Smooth muscle cell (in vitro differentiated cells): ENCODE data around the gene CTAGE1. TPM values are rescaled to one million over a fixed set of nuclear protein-coding genes. Genes with fewer than 3 reads are reported as not detected.

Experiments used
- DNase-seq: peaks from one replicate; lab custom pipeline; 2025; ENCODE audit not compliant: unreplicated experiment; lab: John Stamatoyannopoulos, UW
- H2AFZ ChIP-seq: fragments of 200-600 bp; sonication (generic); 2 replicates; pipeline ENCODE4 v1.6.0; 2016; ENCODE audit warnings: antibody characterized with exemption, low read depth, mild to moderate bottlenecking
- H3F3A ChIP-seq: fragments of 200-600 bp; sonication (generic); 2 replicates; pipeline ENCODE4 v1.6.0; 2017; ENCODE audit warnings: antibody characterized with exemption, low read depth
- H3K27ac ChIP-seq: fragments of 200-600 bp; sonication (generic); 2 replicates; pipeline ENCODE4 v1.5.1; 2016; ENCODE audit warnings: low read depth, mild to moderate bottlenecking
- H3K27me3 ChIP-seq: fragments of 200-600 bp; sonication (generic); 2 replicates; pipeline ENCODE4 v1.6.1; 2016; ENCODE audit warnings: low read depth, mild to moderate bottlenecking
- H3K36me3 ChIP-seq: fragments of 200-600 bp; sonication (generic); 2 replicates; pipeline ENCODE4 v1.5.1; 2016; ENCODE audit warnings: low read depth
- H3K4me1 ChIP-seq: fragments of 200-600 bp; sonication (generic); 2 replicates; pipeline ENCODE4 v1.5.1; 2016; ENCODE audit warnings: low read depth
- H3K4me2 ChIP-seq: fragments of 200-600 bp; sonication (generic); 2 replicates; pipeline ENCODE4 v1.6.0; 2016; ENCODE audit warnings: mild to moderate bottlenecking
- H3K4me3 ChIP-seq: fragments of 200-600 bp; sonication (generic); 2 replicates; pipeline ENCODE4 v1.5.1; 2016; ENCODE audit warnings: mild to moderate bottlenecking
- H3K79me2 ChIP-seq: fragments of 200-600 bp; sonication (generic); 2 replicates; pipeline ENCODE4 v1.6.0; 2016; ENCODE audit warnings: low read depth, mild to moderate bottlenecking
- H3K9ac ChIP-seq: fragments of 200-600 bp; sonication (generic); 2 replicates; pipeline ENCODE4 v1.6.0; 2016; ENCODE audit warnings: low read depth
- H3K9me3 ChIP-seq: fragments of 200-600 bp; sonication (generic); replicated peaks from 2 replicates; pipeline ENCODE4 v1.5.1; 2016; ENCODE audit warnings: low read depth
- H4K20me1 ChIP-seq: fragments of 200-600 bp; sonication (generic); 2 replicates; pipeline ENCODE4 v1.6.0; 2016; ENCODE audit warnings: low read depth
- WGBS: methylation state at CpG from one replicate; pipeline ENCODE4 v1.1.7; 2016; ENCODE audit warnings: low lambda C conversion rate; 5-methylcytosine and 5-hydroxymethylcytosine counted together
- polyA plus RNA-seq: library from polyadenylated mRNA; unstranded; fragments of >200 nt; fragmentation: Nextera tagmentation; extraction: Ambion mirVana; gene quantifications from 2 replicates; pipeline ENCODE4 v1.2.1, GENCODE V29; 2016
- total RNA-seq: library from RNA; depleted of rRNA; stranded (reverse); fragments of >200 nt; gene quantifications from 2 replicates; pipeline ENCODE4 v1.2.3, GENCODE V29; 2014
- TF ChIP-seq, protein P1 (sequence below): fragments of 200-600 bp; sonication (generic); IDR thresholded peaks from 2 replicates; pipeline ENCODE4 v1.5.1; 2017; ENCODE audit warnings: borderline replicate concordance, mild to moderate bottlenecking, antibody characterized with exemption; ENCODE audit not compliant: insufficient read depth, poor library complexity, severe bottlenecking

The CTAGE1 gene
- total and polyA plus RNA-seq, 2 experiments from 2014 or later = not detected

DNA sequence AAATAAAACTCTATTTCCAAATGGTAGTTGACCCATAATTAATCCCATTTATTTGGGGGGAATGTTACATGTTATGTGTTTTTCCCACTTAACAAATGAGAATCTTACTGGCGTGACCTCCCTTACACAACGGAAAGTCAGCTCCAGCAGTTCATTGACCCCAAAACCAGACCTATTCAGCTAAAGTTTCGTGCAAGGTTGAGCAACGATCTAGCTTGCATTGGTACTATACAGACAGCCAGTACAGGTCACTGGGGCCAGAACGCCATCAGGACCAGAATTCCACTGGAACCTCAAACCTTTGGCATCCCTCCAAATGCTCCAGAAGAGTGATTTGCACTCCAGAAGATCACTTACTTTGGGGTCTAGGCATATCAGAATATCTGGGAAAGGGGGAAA, 6.8 kb upstream of the CTAGE1 start:
- Histone ChIP-seq H3F3A (no peaks in the 10 kb centered on the region), H3K27ac (no peak overlapping the region), H3K27me3 (no peaks in the 10 kb centered on the region), H4K20me1 (no peaks in the 10 kb centered on the region), H3K9ac (no peak overlapping the region), H3K79me2 (no peaks in the 10 kb centered on the region), H3K36me3 (no peaks in the 10 kb centered on the region), H3K4me1 (no peaks in the 10 kb centered on the region), H3K4me2 (no peak overlapping the region), H3K9me3 (no peaks in the 10 kb centered on the region), H3K4me3 (no peak overlapping the region), H2AFZ (no peak overlapping the region)
- DNase-seq = no peak
- 79% methylated on average over 5 of the region's 5 CpGs for WGBS
- TF ChIP-seq, protein P1, sequence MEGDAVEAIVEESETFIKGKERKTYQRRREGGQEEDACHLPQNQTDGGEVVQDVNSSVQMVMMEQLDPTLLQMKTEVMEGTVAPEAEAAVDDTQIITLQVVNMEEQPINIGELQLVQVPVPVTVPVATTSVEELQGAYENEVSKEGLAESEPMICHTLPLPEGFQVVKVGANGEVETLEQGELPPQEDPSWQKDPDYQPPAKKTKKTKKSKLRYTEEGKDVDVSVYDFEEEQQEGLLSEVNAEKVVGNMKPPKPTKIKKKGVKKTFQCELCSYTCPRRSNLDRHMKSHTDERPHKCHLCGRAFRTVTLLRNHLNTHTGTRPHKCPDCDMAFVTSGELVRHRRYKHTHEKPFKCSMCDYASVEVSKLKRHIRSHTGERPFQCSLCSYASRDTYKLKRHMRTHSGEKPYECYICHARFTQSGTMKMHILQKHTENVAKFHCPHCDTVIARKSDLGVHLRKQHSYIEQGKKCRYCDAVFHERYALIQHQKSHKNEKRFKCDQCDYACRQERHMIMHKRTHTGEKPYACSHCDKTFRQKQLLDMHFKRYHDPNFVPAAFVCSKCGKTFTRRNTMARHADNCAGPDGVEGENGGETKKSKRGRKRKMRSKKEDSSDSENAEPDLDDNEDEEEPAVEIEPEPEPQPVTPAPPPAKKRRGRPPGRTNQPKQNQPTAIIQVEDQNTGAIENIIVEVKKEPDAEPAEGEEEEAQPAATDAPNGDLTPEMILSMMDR = no peak

DNA sequence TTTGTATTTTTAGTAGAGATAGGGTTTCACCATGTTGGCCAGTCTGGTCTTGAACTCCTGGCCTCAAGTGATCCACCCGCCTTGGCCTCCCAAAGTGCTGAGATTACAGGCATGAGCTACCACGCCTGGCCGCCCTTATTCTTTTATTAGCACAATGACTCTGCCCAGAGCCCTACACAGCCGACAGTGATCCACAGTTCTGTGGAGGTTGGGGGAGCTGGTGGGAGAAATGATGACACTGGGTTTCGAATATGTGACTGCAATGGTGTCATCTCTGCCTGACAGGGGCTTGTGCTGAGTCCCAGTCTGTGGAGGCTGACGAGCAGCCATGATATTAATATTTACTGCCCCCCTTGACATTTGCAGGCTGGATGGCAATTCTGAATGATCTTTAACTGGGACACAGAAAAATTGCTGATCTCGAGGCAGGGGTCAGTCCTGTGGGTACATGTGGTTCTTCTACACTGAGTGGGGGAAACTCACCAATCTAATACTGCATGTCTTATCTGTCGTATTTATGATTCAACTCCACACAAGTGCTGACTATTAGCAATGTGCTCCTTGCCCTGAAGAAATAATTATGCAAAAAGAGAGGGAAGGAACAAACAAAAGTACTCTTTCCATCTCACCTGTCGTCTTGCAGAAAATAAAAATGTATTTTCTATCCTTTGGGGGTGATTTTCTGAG, 6.3 kb upstream of the CTAGE1 start:
- H3K27ac ChIP-seq = no peak overlapping the region
- TF ChIP-seq, protein P1 = no peak
- WGBS = 72% methylated on average over 9 of the region's 9 CpGs
- no peak overlapping the region for H3K9ac ChIP-seq
- H4K20me1 ChIP-seq = no peaks in the 10 kb centered on the region
- no peak overlapping the region for H3K4me3 ChIP-seq
- no peaks in the 10 kb centered on the region for H3K79me2 ChIP-seq
- H3K4me2 ChIP-seq = no peak overlapping the region
- H3F3A ChIP-seq = no peaks in the 10 kb centered on the region
- H2AFZ ChIP-seq = no peak overlapping the region
- no peaks in the 10 kb centered on the region for H3K27me3 ChIP-seq
- no peaks in the 10 kb centered on the region for H3K36me3 ChIP-seq
- no peaks in the 10 kb centered on the region for H3K9me3 ChIP-seq
- DNase-seq = no peak
- H3K4me1 ChIP-seq = no peaks in the 10 kb centered on the region

DNA sequence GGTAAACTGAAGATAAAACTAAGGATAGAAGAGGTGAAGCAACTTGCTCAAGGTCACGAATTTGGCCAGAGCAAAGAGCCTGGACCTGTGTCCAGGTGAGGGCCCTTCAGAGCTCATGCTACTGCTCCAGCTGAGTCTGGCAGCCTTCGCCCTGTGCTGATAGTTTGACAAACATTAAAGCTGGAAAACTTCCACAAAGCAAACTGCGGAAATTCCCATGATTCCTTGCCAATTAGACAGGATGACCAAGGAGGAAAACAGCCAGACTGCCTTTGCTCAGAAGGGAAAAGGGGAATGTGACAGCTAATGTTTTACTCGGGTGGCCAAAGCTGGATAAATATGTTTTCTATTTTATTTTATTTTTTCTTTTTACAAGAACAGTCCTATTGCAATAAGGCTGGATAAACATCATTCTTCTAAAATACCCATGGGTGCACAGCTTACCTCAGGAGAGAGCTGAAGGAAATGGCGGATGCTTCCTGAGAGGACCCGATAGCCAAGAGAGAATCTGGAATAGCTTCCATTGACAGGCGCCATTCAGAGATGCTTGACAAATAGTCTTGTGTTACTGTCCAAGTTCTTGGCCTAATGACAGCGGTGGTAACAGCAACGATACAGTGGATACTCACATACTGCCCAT, 5.3 kb upstream of the CTAGE1 start:
- WGBS = 81% methylated on average over 9 of the region's 9 CpGs
- Histone ChIP-seq H4K20me1 (no peaks in the 10 kb centered on the region), H3K27me3 (no peaks in the 10 kb centered on the region), H3K9ac (no peak overlapping the region), H3K4me2 (no peak overlapping the region), H3K4me3 (no peak overlapping the region), H2AFZ (peak overlapping the region; percentile 65), H3F3A (no peaks in the 10 kb centered on the region), H3K27ac (no peak overlapping the region), H3K9me3 (no peaks in the 10 kb centered on the region), H3K36me3 (no peaks in the 10 kb centered on the region), H3K79me2 (no peaks in the 10 kb centered on the region), H3K4me1 (no peaks in the 10 kb centered on the region)
- TF ChIP-seq, protein P1 = no peak
- DNase-seq = no peak

DNA sequence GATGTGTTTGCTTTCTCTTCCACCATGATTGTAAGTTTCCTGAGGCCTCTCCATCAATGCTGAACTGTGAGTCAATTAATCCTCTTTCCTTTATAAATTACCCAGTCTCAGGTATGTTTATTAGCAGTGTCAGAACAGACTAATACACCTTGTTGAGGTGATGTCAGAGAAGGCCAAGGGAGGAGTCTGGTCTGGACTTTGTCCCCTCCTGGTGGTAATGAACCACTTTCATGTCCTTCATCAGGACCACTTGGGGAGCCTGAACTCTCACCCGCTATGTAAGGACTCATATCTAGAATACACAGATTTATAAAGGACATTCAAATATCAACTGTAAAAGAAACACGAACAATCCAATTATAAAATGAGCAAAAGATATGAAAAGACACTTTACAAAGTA, 2.9 kb upstream of the CTAGE1 start:
- TF ChIP-seq, protein P1 = no peak
- no peaks in the 10 kb centered on the region for H3K79me2 ChIP-seq
- H3K9me3 ChIP-seq = no peaks in the 10 kb centered on the region
- no peak overlapping the region for H3K4me3 ChIP-seq
- no peak for DNase-seq
- H3K36me3 ChIP-seq = no peaks in the 10 kb centered on the region
- no peak overlapping the region for H3K4me2 ChIP-seq
- no peak overlapping the region for H2AFZ ChIP-seq
- H3K27me3 ChIP-seq = no peaks in the 10 kb centered on the region
- H3K9ac ChIP-seq = no peak overlapping the region
- 94% methylated on average over 2 of the region's 2 CpGs for WGBS
- no peaks in the 10 kb centered on the region for H3K4me1 ChIP-seq
- H3K27ac ChIP-seq = no peak overlapping the region
- H4K20me1 ChIP-seq = no peaks in the 10 kb centered on the region
- no peaks in the 10 kb centered on the region for H3F3A ChIP-seq
